Fibroblast of peridontal ligament (primary cell): ENCODE data around the gene PHAF1.

Experiments used
- DNase-seq: peaks from one replicate; pipeline ENCODE4 v3.0.0-alpha.2; 2010; ENCODE audit errors: extremely low read depth

PHAF1 gene

GRCh38 chr16:67180166-67180565, 70.4 kb downstream of the PHAF1 start:
- DNase-seq: no peak

- peak; percentile 93 for DNase-seq
Observed at GRCh38 chr16:67181346-67181745, 71.6 kb downstream of the PHAF1 start.

GRCh38 chr16:67182288-67182687, 72.5 kb downstream of the PHAF1 start:
- DNase-seq: no peak

- no peak for DNase-seq
Observed at GRCh38 chr16:67183284-67183626, 73.5 kb downstream of the PHAF1 start.

- DNase-seq: peak; percentile 96
Observed at GRCh38 chr16:67183627-67184452, 74.1 kb downstream of the PHAF1 start, which contains the start of gene MATCAP1. TSS of gene MATCAP1 (minus strand) at chr16:67183963. CDS start at chr16:67180610, 3,353 bp downstream.

GRCh38 chr16:67184453-67184994, 74.8 kb downstream of the PHAF1 start:
- no peak for DNase-seq

GRCh38 chr16:67184995-67185650, 75.4 kb downstream of the PHAF1 start:
- peak; percentile 92 for DNase-seq

- no peak for DNase-seq
Observed at GRCh38 chr16:67185651-67186134, 76.0 kb downstream of the PHAF1 start.

GRCh38 chr16:67186550-67186950, 76.8 kb downstream of the PHAF1 start:
- DNase-seq: peak; percentile 48

GRCh38 chr16:67187175-67187890, 77.6 kb downstream of the PHAF1 start:
- DNase-seq: no peak

- no peak for DNase-seq
Observed at GRCh38 chr16:67188323-67188722, 78.6 kb downstream of the PHAF1 start.

GRCh38 chr16:67188798-67189197, 79.1 kb downstream of the PHAF1 start:
- no peak for DNase-seq

GRCh38 chr16:67190041-67190440, 80.3 kb downstream of the PHAF1 start, which contains the start of gene EXOC3L1:
TSS of gene EXOC3L1 (minus strand) at chr16:67190136. CDS start at chr16:67189676, 460 bp downstream.
- no peak for DNase-seq

- DNase-seq: peak; percentile 30
Observed at GRCh38 chr16:67190448-67191399, 81.0 kb downstream of the PHAF1 start.

GRCh38 chr16:67191411-67191994, 81.8 kb downstream of the PHAF1 start:
- no peak for DNase-seq

GRCh38 chr16:67191995-67192681, 82.4 kb downstream of the PHAF1 start, which contains the start of gene E2F4:
TSS of gene E2F4 (plus strand) at chr16:67192155. CDS start at chr16:67192228, 73 bp downstream.
- peak; percentile 90 for DNase-seq

GRCh38 chr16:67192781-67193361, 83.1 kb downstream of the PHAF1 start:
- no peak for DNase-seq

- DNase-seq: no peak
Observed at GRCh38 chr16:67193536-67193935, 83.8 kb downstream of the PHAF1 start.

GRCh38 chr16:67194260-67194659, 84.5 kb downstream of the PHAF1 start:
- no peak for DNase-seq
